Measurements from ENCODE around the gene AAMP.

AAMP gene

DNA sequence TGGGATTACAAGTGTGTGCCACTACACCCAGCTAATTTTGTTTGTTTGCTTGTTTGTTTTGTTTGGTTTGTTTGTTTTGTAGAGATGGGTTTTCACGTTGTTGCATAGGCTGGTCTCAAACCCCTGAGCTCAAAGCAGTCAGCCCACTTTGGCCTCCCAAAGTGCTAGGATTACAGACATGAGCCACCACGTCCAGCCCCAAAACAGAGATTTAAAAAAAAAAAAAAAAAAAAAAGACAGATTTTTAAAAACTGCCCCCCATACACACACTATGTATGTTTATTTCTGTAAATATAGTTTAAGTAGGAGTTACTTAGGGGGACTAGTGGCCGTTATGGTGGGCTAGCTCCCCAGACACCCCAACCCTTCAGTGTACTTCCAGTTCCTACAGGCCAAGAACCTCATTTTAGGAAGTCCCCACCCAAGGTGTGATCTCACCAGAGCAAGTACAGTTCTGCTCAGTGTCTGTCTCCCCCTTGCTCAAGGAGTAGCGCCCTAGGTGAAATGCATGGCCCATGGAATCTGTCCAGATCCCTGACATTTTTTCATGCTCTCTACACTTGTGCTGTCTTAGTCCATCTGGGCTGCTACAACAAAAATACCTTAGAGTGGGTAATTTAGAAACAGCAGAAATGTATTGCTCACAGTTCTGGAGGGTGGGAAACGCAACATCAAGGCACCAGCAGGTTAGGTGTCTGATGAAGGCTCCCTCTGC is 23.9 kb upstream of the AAMP start:
- no peak for DNase-seq

DNA sequence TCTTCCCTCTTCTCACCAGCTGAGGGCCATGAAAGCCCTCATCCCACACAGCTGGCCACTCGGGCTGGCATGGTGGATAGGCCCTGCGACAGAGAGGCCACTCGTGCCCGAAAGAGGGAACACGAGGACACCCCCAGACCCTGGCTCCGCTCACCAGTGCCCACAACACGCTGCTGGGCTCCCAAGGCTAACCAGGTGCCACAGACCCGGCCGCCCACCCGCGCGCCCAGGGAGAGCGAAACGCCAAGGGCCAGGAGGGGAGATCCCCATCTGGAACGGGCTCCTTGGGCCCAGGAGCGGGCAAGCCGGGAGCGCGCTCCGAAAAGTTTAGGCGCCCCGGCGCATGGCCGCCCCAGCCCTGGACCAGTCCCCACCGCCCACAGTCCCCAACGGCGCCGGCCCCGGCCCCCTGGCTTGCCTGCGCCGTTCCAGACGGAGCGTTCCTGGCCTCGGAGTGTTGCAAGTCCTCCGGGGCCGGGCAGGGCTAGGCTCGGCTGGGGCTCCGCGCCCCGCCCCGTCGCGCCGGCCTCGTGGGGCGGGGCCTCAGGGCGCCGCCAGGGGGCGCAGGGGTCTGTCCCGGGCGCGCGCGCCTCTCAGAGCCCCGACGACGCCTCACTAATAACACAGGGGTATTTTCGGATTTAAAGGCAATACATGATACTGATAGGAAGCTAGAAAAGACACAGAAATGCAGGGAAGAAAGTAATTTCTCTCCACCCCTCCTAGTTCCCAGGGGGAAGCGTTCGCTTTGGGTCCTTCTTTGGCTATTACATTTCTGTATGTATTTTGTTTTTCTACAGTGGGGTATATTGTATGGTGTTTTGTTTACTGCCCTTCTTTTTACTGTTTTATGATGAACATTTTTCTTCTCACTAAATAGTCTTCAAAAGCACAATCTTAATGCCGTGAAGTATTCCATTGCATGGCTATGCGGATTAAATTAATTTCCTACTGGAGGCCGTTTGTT is 22.4 kb upstream of the AAMP start, which contains the start of gene TMBIM1:
TSS of gene TMBIM1 (minus strand) at position 456 of the 967 bp plus-strand sequence. CDS start 10,362 bp downstream, outside the sequence.
- peak; percentile 63 for DNase-seq

- DNase-seq = no peak
Observed at GRCh38 chr2:218291318-218292047, 21.5 kb upstream of the AAMP start.

DNA sequence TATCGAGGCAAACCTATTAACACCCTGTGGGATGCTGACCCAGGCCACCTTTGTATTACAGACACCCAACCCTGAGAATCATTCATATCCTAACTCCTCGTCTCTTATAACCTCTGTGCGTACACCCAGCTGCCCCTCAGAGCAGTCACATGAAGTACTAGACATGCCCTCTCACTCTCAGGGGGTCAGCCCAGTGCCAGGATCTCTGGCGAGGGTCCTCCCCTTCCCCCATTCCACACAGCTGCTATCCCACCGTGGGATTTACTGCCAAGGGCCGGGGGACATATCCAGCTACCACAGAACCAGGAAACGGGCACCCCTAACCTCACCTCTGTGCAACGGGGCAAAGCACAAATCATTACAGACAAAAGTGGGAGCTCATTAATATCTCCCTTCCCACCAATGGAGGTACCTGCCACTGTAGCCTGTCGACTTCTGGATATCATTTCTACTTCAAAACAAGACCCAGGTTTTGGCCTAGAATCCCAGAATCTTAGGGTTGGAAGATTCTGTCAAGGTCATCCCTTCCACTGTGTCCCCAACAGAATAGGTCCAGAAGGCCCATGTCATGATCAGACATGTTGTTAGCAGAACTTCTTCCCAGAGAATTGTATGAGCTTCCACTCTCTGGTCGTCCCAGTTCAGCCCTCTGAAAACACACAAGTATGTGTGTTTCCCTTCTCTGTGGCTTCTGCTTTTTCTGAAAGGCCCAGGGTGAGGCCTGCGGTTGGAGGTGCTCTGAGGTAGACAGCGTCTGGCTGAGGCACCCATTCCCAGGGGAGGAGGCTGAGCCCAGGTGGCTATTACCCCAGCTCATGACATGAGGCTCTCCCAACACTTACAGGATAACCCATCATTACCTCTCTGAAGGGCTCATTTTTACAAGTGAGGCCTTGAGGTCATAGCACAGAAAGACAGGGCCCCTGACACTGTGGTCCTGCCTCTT is 20.7 kb upstream of the AAMP start:
- no peak for DNase-seq

DNA sequence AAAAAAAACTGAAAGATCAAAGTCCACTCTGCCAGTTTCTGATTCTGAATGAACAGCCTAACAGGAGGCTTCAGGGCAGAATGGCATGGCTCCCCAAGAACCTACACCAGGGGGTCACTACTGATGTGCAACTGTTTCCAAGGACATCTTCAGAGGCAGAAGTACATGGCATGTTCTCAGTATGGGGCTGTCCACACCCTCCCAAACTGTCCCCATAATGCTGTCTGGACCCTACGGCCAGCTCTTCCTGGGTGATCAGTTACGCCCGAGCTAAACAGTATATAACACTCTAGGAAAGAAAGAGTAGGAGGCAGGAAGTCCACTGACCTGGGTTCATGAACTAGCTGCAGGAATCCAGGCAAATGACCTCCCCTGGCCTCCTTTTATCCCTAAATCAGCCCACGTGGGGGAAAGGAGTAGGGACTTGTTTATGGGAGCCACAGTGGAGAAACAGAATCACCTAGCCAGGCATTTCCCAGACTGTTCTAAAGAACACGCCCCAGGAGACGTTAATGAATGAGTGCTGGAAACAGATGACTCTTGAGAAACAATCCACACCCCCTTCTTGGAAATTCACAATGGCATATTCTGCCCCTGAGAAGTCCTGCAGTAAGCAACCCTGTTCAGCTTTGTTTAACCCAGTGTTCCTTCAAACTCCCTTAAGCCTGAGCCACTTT is 19.8 kb upstream of the AAMP start:
- DNase-seq = peak; percentile 18

DNA sequence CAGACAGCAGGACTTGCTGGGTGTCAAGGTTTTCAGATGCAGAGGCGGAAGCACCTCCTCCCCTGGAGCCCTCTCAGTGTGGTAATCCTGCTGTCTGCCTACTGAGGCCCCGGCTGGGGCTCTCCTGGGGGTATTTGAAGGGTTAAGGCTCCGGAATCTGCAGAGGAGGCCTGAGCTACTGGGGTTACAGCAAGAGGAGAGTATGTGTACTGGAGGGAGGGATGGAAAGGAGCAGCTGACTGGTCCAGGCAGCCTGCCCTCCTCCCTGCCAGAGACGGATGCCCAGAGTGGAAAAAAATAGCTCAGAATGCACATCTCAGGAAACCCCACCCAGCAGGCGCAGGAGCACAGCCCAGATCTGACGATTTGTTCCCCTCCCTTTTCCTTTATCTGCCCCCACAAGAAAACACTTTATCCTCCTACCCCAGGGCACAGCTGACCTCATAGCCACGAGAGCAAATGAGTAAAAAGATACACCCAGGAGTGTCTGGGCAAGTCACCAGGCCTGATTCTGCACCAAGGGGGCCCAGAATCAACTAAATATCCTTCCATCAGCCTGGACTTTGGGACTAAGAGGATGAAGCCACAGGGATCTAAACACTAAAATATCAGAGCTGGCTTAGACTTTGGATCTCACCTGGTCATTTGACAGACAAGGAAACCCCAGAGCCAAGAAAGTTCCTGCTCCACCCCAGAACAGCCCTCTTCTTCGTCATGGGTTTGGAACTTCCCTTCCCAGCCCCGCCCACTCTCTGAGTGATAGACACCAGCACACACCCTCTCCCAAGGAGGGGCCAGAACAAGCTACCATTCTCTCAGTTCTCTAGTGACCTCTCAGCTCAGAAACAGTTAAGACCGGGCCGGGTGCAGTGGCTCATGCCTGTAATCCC is 16.9 kb upstream of the AAMP start:
- peak; percentile 92 for DNase-seq

DNA sequence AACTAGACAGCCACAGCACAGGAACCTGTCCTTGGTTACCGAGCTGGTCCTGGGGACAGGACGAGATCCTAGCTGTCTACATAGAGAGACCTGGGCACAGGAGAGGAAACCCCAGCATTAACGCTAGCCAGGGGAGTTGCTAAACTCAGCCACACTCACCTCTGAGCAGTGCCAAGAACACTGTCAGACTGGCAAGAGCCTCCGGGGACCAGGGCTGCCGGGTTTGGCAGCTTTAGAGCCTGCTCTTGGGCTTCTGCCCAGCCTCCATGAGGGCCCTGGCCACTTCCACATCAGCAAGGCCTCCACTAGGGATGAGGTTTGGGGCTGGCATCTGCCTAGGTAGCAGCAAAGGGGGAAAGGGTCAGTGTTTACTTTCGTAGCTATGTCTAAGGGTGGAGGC is 15.7 kb upstream of the AAMP start:
- no peak for DNase-seq

DNA sequence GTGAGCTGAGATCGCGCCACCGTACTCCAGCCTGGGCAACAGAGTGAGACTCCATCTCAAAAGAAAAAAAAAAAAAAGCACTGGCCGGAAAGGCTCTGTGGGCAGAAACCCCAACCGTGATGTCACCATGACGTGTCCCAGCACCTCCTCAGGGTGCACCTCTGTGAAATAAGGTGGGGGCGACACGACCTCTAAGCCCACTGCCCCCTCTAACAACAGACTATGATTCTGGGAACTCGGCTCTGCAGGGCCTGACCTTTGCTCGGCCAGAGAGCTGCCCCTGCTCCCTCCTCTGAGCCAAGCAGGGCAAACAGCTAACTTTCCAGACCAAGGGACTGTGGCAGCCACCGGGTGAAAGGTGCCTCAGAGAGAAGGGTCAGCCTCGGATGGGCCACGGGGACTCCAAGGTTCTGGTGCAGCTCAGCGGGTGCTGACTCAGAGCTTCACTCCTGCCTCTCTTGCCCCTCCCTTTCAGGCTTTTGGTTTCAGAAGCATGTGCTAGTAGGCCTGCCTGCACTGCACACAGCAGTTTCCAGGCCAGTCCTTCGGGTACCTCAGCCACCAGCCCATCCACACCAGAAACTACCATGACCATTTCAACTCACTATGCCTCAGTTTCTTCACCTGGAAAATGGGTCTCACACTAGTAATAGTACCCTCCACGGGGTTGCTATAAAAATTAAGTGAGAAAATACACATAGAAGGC is 14.3 kb upstream of the AAMP start:
- DNase-seq = peak; percentile 42

GRCh38 chr2:218282173-218282991 is 12.4 kb upstream of the AAMP start:
- DNase-seq = no peak

DNA sequence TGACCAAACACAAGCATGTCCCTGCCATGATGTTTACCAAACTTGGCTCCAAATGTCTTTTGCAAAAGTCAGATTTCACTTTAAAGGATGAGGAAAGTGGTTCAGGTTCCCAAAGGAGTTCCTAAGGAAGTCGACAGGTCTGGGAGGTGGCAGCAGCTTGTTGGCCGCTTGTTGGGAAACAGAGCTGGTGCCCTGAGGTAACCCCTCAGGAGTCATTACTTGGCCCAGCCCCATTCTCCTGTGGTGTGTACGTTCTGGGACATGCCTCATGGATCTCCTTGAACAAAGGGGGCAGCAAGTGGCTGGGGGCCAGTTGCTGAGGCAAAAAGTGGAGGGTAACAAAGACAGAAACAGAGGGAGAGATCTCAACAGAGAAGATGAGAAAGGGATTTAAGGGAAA is 11.5 kb upstream of the AAMP start:
- no peak for DNase-seq

GRCh38 chr2:218280260-218280870 is 10.4 kb upstream of the AAMP start:
- no peak for DNase-seq

DNA sequence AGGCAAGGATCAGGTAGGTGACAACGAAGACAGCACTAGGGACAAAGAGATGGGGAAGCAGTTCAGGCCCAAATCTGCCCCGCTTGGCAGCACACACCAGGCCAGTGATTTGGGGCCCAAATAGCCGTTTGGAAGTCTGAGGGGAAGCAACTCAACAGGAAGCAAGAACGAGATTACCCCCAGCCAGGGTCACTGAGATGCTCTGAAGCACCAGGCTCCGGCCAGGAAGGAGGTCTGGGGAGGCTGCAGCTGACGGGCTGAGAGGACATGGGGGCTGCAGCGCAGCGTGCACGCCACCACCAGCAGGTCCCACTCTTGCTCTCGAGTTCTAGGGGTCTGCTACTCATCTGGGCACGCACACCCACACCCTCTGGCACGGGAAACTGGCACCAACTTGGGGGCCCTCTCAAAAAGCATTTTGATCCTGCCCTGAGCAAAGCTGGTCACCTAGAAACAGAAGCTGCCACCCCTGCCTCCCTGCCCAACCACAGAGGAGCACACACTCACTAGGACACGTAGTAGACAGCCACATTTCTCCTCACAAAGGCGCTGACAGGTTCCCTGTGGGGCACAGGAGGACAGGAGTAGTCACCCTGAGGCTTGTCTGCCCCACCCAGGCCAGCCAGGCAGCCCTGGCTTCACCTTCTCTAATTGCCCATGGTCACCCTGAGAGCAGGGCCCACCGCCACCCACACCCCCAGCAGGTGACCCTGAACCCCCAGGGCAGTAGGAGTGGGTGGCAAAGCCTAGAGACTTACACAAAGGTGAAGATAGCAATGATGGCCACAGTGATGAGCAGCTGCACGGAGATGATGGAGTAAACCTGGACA is 8.8 kb upstream of the AAMP start:
- DNase-seq = no peak

- no peak for DNase-seq
Observed at GRCh38 chr2:218277921-218278320, 8.0 kb upstream of the AAMP start.

DNA sequence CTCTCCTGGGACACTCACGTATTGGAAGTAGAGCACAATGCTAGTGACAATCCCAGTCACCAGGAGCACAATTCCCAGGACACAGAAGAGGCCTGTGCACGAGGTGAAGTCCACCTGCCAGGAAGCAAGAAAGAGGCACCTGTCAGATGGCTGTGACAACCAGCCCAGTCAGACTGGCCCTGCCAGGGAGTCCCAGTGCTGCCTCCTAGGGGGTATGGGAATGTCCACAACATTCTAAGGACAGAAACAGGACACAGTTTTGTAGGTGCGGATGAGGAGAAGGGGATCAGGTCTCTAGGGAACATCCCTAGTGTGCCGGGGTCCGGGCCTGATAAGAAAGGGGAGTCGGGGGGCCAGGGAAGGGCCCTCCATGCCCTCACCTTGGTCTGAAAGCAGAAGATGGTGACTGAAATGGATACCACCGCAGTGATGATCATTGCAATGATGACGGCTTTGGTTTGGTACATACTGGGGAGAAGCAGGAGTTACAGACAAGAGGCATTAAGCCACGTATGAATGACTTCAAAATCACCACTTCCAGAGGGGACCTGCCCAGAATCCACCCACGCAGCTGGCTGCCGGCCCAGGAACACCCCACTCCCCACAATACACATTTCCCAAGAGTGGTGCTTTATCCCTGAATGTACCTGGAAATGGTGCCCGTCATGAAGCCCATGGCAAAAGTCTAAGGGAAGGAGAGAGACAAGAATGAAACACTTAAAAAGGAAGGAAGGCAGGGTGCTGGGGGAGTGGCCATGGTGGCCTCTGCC is 7.2 kb upstream of the AAMP start:
- no peak for DNase-seq

GRCh38 chr2:218275371-218276072 is 5.6 kb upstream of the AAMP start:
- DNase-seq = no peak

- DNase-seq = no peak
Observed at GRCh38 chr2:218274586-218274985, 4.6 kb upstream of the AAMP start.

Measured in fibroblast of upper back skin (primary cell).